Gastroesophageal sphincter (tissue), 3 donors: Measurements from ENCODE around the gene SEPTIN10.

Experiments used
- EP300 ChIP-seq: sonication (generic); formaldehyde crosslinking; IDR thresholded peaks from one replicate; pipeline ENCODE4 v1.6.1; 2017; ENCODE audit warnings: antibody characterized with exemption, mild to moderate bottlenecking
- POLR2A ChIP-seq, 2 donors: fragments of 450-650 bp; IDR thresholded peaks; one replicate each; pipeline ENCODE4 v1.6.1; 2017; ENCODE audit warnings: antibody characterized with exemption in 2 of 2, mild to moderate bottlenecking in 2 of 2, moderate library complexity in 1 of 2
- POLR2AphosphoS5 ChIP-seq: sonication (generic); formaldehyde crosslinking; IDR thresholded peaks from one replicate; pipeline ENCODE4 v1.6.1; 2017; ENCODE audit warnings: antibody characterized with exemption
- TF ChIP-seq, protein P1 (sequence below), 4 experiments: fragments of 200-600 bp in 2 of 4; fragments of 450-650 bp in 2 of 4; sonication (generic) in 1 of 4; IDR thresholded peaks; one replicate each; pipeline ENCODE4 v1.5.1; 2017 to 2019; ENCODE audit warnings: antibody characterized with exemption in 4 of 4, mild to moderate bottlenecking in 2 of 4, moderate library complexity in 2 of 4

DNA sequence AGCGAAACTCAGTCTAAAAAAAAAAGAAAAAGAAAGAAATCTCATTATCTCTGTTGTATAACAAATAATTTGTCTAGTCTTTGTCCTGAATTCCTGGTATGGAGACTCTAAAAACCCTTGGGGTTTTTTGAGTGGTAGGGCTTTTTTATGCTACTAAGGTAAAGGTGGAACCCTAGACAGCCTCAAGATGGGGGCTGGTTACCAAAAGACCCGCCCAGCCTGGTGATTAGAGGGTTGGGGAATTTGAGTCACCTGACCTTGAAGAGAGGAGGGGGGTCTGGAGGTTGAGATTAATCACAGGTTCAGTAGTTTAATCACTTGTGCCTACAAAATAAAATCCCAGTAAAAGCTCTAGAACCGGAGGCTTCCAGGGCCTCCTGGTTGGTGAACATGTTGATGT is 18.0 kb upstream of the SEPTIN10 start:
- TF ChIP-seq, protein P1, sequence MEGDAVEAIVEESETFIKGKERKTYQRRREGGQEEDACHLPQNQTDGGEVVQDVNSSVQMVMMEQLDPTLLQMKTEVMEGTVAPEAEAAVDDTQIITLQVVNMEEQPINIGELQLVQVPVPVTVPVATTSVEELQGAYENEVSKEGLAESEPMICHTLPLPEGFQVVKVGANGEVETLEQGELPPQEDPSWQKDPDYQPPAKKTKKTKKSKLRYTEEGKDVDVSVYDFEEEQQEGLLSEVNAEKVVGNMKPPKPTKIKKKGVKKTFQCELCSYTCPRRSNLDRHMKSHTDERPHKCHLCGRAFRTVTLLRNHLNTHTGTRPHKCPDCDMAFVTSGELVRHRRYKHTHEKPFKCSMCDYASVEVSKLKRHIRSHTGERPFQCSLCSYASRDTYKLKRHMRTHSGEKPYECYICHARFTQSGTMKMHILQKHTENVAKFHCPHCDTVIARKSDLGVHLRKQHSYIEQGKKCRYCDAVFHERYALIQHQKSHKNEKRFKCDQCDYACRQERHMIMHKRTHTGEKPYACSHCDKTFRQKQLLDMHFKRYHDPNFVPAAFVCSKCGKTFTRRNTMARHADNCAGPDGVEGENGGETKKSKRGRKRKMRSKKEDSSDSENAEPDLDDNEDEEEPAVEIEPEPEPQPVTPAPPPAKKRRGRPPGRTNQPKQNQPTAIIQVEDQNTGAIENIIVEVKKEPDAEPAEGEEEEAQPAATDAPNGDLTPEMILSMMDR (IDR thresholded peaks at IDR 0.05) = no peak
- TF ChIP-seq POLR2AphosphoS5 (no peak), EP300 (no peak), POLR2A (IDR thresholded peaks at IDR 0.05) (no peak)
